MCF 10A (cell line): ENCODE measurements around the gene HARS2. TPM values are rescaled to one million over a fixed set of nuclear protein-coding genes. Genes with fewer than 3 reads are reported as not detected.
A peak's percentile ranks its signal among the peaks of the same experiment; 100 is the strongest.
"Not testable (repeated sequence)": the region's sequence is repeated elsewhere in the genome, so short reads cannot be mapped to it uniquely, and the experiment has no call there.

Experiments used
- BruUV-seq: library from RNA; stranded (reverse); fragments of 400-500 nt; replicated peaks from 2 replicates; lab custom pipeline; 2021; lab: Mats Ljungman, UMichigan
- CTCF ChIA-PET: fragments of 300-600 bp; sonication (Branson Sonifier 250); formaldehyde crosslinking; extraction: SDS; loops from one replicate; lab custom pipeline; 2021; ENCODE audit warnings: antibody characterized with exemption, inconsistent platforms; lab: Yijun Ruan, JAX
- POLR2A ChIA-PET: fragments of 300-600, 350-650 bp; sonication (Branson Sonifier 250); formaldehyde crosslinking; extraction: SDS; loops from one replicate; lab custom pipeline; 2020; ENCODE audit warnings: antibody characterized with exemption, inconsistent platforms; lab: Yijun Ruan, JAX
- DNase-seq: peaks from one replicate; pipeline ENCODE4 v3.0.0-alpha.2; 2018; ENCODE audit not compliant: unreplicated experiment
- H3K27ac Mint-ChIP-seq: one replicate; pipeline ENCODE4 v1.8.0; 2022; ENCODE audit warnings: mild to moderate bottlenecking, low read depth, mixed read lengths; ENCODE audit not compliant: unreplicated experiment
- H3K27me3 Mint-ChIP-seq: one replicate; pipeline ENCODE4 v1.8.0; 2022; ENCODE audit warnings: mixed read lengths; ENCODE audit not compliant: insufficient read depth, unreplicated experiment
- H3K36me3 Mint-ChIP-seq: one replicate; pipeline ENCODE4 v1.8.0; 2022; ENCODE audit warnings: mild to moderate bottlenecking, moderate library complexity, mixed read lengths; ENCODE audit not compliant: insufficient read depth, unreplicated experiment
- H3K4me1 Mint-ChIP-seq: one replicate; pipeline ENCODE4 v1.8.0; 2022; ENCODE audit warnings: mixed read lengths; ENCODE audit not compliant: insufficient read depth, unreplicated experiment
- H3K4me3 Mint-ChIP-seq: one replicate; pipeline ENCODE4 v1.8.0; 2022; ENCODE audit warnings: mild to moderate bottlenecking, moderate library complexity, mixed read lengths; ENCODE audit not compliant: unreplicated experiment
- H3K9me3 Mint-ChIP-seq: one replicate; pipeline ENCODE4 v1.8.0; 2022; ENCODE audit warnings: mixed read lengths; ENCODE audit not compliant: unreplicated experiment
- CTCF ChIP-seq: fragments of 200-600 bp; IDR thresholded peaks from one replicate; pipeline ENCODE4 v1.8.0; 2022; ENCODE audit warnings: antibody characterized with exemption, mild to moderate bottlenecking; ENCODE audit not compliant: unreplicated experiment
- intact Hi-C: fragments of 100-400 bp; cut with micrococcal nuclease; formaldehyde crosslinking; loops from 2 replicates; pipeline ENCODE4 v1.14.1; 2022
- total RNA-seq: library from RNA; stranded (reverse); gene quantifications from 2 replicates; pipeline ENCODE4 v1.2.3, GENCODE V29; 2022

The HARS2 gene
- total RNA-seq, 1 experiment from 2014 or later, result 48.5 TPM

DNA sequence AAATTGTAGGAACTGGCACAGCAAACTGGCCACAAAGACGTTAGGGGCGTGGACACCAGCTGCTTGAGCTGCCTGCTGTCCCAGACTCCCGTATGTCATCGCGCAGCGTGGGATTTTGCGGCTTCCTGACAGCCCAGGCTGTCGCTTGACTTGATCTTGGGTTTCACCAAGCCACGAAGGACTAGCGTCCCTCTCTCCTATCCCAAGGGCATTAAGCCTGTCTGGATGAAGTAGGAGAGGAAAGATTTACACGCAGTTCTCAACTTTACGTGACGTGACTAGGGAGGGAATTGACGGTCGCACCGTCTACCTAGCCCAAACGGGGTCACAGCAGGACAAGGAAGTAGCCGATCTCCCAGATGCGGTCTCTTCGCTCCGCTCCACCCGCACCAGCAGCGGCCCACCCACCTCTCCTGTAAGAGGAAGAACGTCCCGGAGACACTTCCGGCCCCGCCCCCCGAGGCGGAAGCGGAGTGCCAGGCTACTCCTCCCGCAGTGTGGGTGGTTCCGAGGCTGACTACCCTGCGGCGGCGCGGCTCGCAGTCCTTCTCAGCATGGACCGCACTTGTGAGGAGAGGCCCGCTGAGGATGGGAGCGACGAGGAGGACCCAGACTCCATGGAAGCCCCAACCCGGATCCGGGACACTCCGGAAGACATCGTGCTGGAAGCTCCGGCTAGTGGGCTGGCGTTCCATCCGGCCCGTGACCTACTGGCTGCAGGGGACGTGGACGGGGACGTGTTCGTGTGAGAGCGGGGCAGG lies 26.7 kb upstream of the HARS2 start, which contains the start of gene WDR55:
Gene WDR55 (plus strand): TSS at position 546 of the 761 bp plus-strand sequence. CDS start 9 bp downstream, at position 555.
- intact Hi-C loops, result loop anchor here (1.0 kb wide), 3 partner anchors 27 to 89 kb away; partner anchors contain the start of genes HARS1 and HARS2
- H3K4me1 Mint-ChIP-seq, result peaks cover 32% of the 10 kb centered on the region

DNA sequence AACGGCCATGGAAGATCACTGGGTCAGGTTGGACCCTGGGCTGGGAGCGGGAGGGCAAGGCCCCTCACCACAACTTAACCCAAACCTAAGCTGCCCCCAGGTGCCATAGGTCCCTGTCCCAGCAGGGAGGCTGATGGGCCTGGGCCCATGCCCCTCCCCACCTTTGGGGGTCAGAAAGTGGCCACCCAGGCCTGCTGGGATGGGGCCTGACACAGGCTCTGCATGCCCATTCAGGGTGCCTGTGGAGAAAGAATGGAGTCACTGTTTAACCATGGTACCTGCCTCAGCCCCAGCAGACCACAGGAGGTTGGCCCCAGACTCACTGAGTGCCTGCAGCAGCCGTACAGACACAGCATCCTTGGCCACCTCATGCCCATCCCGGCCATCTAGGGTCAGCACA lies 20.2 kb upstream of the HARS2 start:
- H3K27me3 Mint-ChIP-seq, H3K27ac Mint-ChIP-seq, intact Hi-C loops, BruUV-seq, DNase-seq, H3K9me3 Mint-ChIP-seq, H3K4me3 Mint-ChIP-seq: not testable (repeated sequence)
- H3K4me1 Mint-ChIP-seq, result peaks cover 19% of the 10 kb centered on the region
- H3K36me3 Mint-ChIP-seq, result peaks cover 77% of the 10 kb centered on the region
- POLR2A ChIA-PET, result interaction anchor here (1.3 kb wide), 1 partner anchor 20 kb away, joined by 3 read pairs; no protein-coding TSS in a partner anchor
- CTCF ChIA-PET, result interaction anchor here (0.6 kb wide), 2 partner anchors 20 to 54 kb away, joined by 3 to 4 read pairs; no protein-coding TSS in a partner anchor

More for the DNA sequence above, 26.7 kb upstream of the HARS2 start, which contains the start of gene WDR55:
- CTCF ChIA-PET, result interaction anchor here (0.6 to 1.3 kb wide), 9 partner anchors 15 to 333 kb away, joined by 3 to 5 read pairs (median 3); partner anchors contain the start of genes HARS1, HARS2, TMCO6 and ZMAT2
- H3K27me3 Mint-ChIP-seq, result no peaks in the 10 kb centered on the region
- POLR2A ChIA-PET, result interaction anchor here (0.6 to 8.1 kb wide), 29 partner anchors 10 to 972 kb away, joined by 3 to 164 read pairs (median 6); partner anchors contain the start of genes ANKHD1, APBB3, DND1 and EIF4EBP3
- H3K9me3 Mint-ChIP-seq, result no peaks in the 10 kb centered on the region
- no peak for TF ChIP-seq CTCF
- H3K36me3 Mint-ChIP-seq, result peaks cover 77% of the 10 kb centered on the region
- peak within 1 kb of the TSS; percentile 98 for H3K27ac Mint-ChIP-seq
- BruUV-seq, result TSS peak; percentile 74
- peak; percentile 98 for DNase-seq
- H3K4me3 Mint-ChIP-seq, result peak within 1 kb of the TSS; percentile 100

GRCh38 chr5:140671472-140672125 lies 19.7 kb upstream of the HARS2 start:
- Mint-ChIP-seq H3K27me3 (no peaks in the 10 kb centered on the region), H3K27ac (no peak overlapping the region), H3K4me3 (no peak overlapping the region), H3K4me1 (peaks cover 13% of the 10 kb centered on the region), H3K36me3 (peaks cover 78% of the 10 kb centered on the region), H3K9me3 (no peaks in the 10 kb centered on the region)
- ChIA-PET CTCF (no interaction called here), POLR2A (no interaction called here)
- TF ChIP-seq CTCF, result no peak
- no peak for DNase-seq
- intact Hi-C loops, result no loop called here
- BruUV-seq, result no TSS peak

- H3K36me3 Mint-ChIP-seq, result peaks cover 76% of the 10 kb centered on the region
- H3K4me3 Mint-ChIP-seq, result no peak overlapping the region
- no TSS peak for BruUV-seq
- H3K4me1 Mint-ChIP-seq, result peaks cover 4% of the 10 kb centered on the region
- no peak overlapping the region for H3K27ac Mint-ChIP-seq
- no peak for TF ChIP-seq CTCF
- H3K9me3 Mint-ChIP-seq, result no peaks in the 10 kb centered on the region
- DNase-seq, result no peak
- no peaks in the 10 kb centered on the region for H3K27me3 Mint-ChIP-seq
- CTCF ChIA-PET, result no interaction called here
- POLR2A ChIA-PET, result interaction anchor here (1.0 to 4.1 kb wide), 3 partner anchors 9 to 30 kb away, joined by 3 to 43 read pairs (median 6); partner anchors contain the start of genes HARS1, HARS2 and WDR55
- intact Hi-C loops, result no loop called here
These were observed 18.6 kb upstream of the HARS2 start for GRCh38 chr5:140672455-140673186.
